Retinal pigment epithelial cell (primary cell): Measurements from ENCODE around the gene ZNF775.

ENCODE experiments used
- DNase-seq: peaks from one replicate; pipeline ENCODE4 v3.0.0-alpha.2; 2010; ENCODE audit warnings: low read depth
- H3K4me3 ChIP-seq: 2 replicates; pipeline ENCODE4 v1.5.1; 2011; ENCODE audit warnings: mild to moderate bottlenecking, low read length, control low read depth, moderate library complexity
- CTCF ChIP-seq: conservative IDR thresholded peaks from 2 replicates; pipeline ENCODE4 v1.5.1; 2011; ENCODE audit warnings: low read depth, low read length, control low read depth, inconsistent platforms

The ZNF775 gene

GRCh38 chr7:150346922-150347321, 32.2 kb upstream of the ZNF775 start:
- H3K4me3 ChIP-seq, result no peak overlapping the region
- DNase-seq, result no peak
- TF ChIP-seq CTCF, result no peak

GRCh38 chr7:150351587-150352194, 27.4 kb upstream of the ZNF775 start:
- no peak for TF ChIP-seq CTCF
- DNase-seq, result no peak
- no peak overlapping the region for H3K4me3 ChIP-seq

DNA sequence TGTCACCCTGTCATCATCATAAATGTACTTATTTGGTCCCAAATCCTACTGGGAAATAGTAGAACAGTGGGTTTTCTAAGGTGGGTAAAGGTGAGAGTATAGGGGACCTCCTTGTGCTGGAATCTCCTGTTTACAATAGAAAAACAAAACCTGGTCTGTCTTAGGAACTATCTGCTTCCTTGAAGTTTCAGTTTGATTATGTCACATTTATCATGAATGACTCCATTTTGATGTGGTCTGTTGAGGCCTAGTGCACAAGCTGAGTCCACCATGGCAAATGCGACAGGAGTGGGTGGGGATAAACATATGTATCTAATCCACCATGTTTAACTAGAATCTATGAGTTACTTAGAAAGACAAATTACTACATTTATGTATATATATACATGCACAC, 23.5 kb upstream of the ZNF775 start:
- DNase-seq, result no peak
- no peak for TF ChIP-seq CTCF
- no peak overlapping the region for H3K4me3 ChIP-seq

DNA sequence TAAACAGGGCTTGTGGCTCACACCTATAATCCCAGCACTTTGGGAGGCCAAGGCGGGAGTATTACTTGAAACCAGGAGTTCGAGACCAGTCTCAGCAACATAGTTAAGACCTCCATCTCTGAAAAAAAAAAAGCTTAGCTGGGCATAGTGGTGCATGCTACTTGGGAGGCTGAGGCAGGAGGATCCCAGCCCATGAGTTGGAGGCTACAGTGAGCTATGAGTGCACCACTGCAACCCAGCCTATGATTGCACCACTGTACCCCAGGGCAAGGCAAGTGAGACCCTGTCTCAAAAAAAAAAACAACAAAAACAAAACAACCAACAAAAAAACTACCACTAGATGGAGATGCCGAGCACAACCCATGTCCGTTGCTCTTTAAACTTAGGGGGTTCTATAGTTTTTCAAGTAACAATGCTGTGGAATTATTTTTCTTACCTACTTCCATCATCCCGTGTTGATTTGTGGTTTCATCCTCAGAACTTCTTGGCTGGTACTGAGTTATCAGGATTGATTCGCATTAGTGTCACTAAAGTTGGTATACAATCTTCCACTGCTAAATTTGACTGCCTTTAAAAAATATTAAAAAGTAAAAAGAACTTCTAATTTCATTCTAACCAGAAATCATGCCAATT, 22.7 kb upstream of the ZNF775 start:
- peak; percentile 76 for TF ChIP-seq CTCF
- no peak for DNase-seq
- no peak overlapping the region for H3K4me3 ChIP-seq

- no peak for DNase-seq
- H3K4me3 ChIP-seq, result no peak overlapping the region
- TF ChIP-seq CTCF, result no peak
Measured at GRCh38 chr7:150357270-150357669, 21.9 kb upstream of the ZNF775 start.

GRCh38 chr7:150357771-150358427, 21.2 kb upstream of the ZNF775 start:
- DNase-seq, result no peak
- no peak overlapping the region for H3K4me3 ChIP-seq
- no peak for TF ChIP-seq CTCF

DNA sequence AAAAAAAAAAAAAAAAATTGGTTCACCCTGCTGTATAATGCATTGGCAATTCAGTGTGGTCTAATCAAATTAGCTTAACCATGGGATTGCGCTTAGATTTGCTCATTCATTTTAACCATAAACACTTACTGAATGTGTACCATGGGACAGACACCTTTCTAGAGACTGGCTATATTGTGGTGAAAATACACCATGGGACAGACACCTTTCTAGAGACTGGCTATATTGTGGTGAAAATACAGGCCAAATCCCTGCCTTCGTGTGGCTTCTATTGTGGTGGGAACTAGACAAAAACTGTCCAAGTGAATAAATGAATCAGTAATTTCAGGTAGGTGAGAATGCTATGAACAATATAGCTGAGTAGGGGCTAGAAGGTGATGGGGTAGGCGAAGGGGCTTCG, 20.7 kb upstream of the ZNF775 start:
- H3K4me3 ChIP-seq, result no peak overlapping the region
- no peak for DNase-seq
- TF ChIP-seq CTCF, result no peak
